Cardiac muscle cell (in vitro differentiated cells and primary cell): Measurements from ENCODE around the gene XYLT1. TPM values are rescaled to one million over a fixed set of nuclear protein-coding genes. Genes with fewer than 3 reads are reported as not detected.
A peak's percentile ranks its signal among the peaks of the same experiment; 100 is the strongest.

Experiments used
- DNase-seq, 2 donors: peaks; one replicate each; pipeline versions ENCODE4 v3.0.0 to v3.0.0-alpha.2; 2010 to 2017; ENCODE audit warnings: low read depth in 1 of 2, low spot score in 1 of 2
- H3K27ac ChIP-seq: fragments of 200-600 bp; sonication (generic); 2 replicates; pipeline ENCODE4 v1.5.1; 2016
- H3K27me3 ChIP-seq: fragments of 200-600 bp; sonication (generic); 2 replicates; pipeline ENCODE4 v1.6.0; 2016; ENCODE audit warnings: control low read depth
- H3K36me3 ChIP-seq: fragments of 200-600 bp; sonication (generic); 2 replicates; pipeline ENCODE4 v1.5.1; 2016; ENCODE audit warnings: control low read depth
- H3K4me1 ChIP-seq: fragments of 200-600 bp; sonication (generic); 2 replicates; pipeline ENCODE4 v1.8.1; 2017; ENCODE audit warnings: low read depth, mild to moderate bottlenecking, mixed run types
- H3K4me3 ChIP-seq: fragments of 200-600 bp; sonication (generic); 2 replicates; pipeline ENCODE4 v1.5.1; 2016; ENCODE audit warnings: mild to moderate bottlenecking
- H3K9me3 ChIP-seq: fragments of 200-600 bp; sonication (generic); 2 replicates; pipeline ENCODE4 v1.5.1; 2017; ENCODE audit warnings: low read depth, mild to moderate bottlenecking, control low read depth
- CTCF ChIP-seq: IDR thresholded peaks from 2 replicates; pipeline ENCODE4 v1.5.1; 2012; ENCODE audit warnings: low read depth, mild to moderate bottlenecking, low read length
- polyA plus RNA-seq: library from polyadenylated mRNA; unstranded; fragments of >200 nt; fragmentation: Nextera tagmentation; extraction: Ambion mirVana; gene quantifications from 2 replicates; pipeline ENCODE4 v1.2.1, GENCODE V29; 2016
- total RNA-seq: library from RNA; depleted of rRNA; stranded (reverse); fragments of >200 nt; gene quantifications from 2 replicates; pipeline ENCODE4 v1.2.3, GENCODE V29; 2016

Gene XYLT1
- total and polyA plus RNA-seq, 2 experiments from 2014 or later: 3.1 to 7.2 TPM

- TF ChIP-seq CTCF: no peak
- Histone ChIP-seq H3K9me3 (no peaks in the 10 kb centered on the region), H3K4me3 (no peak overlapping the region), H3K4me1 (peaks cover 16% of the 10 kb centered on the region), H3K36me3 (no peaks in the 10 kb centered on the region), H3K27me3 (no peaks in the 10 kb centered on the region), H3K27ac (no peak overlapping the region)
- DNase-seq: no peak
Measured at GRCh38 chr16:17302214-17302613, 168.5 kb downstream of the XYLT1 start.

GRCh38 chr16:17301593-17302135 lies 169.1 kb downstream of the XYLT1 start:
- Histone ChIP-seq H3K27ac (no peak overlapping the region), H3K9me3 (no peaks in the 10 kb centered on the region), H3K4me3 (no peak overlapping the region), H3K27me3 (no peaks in the 10 kb centered on the region), H3K36me3 (no peaks in the 10 kb centered on the region), H3K4me1 (peaks cover 16% of the 10 kb centered on the region)
- TF ChIP-seq CTCF: no peak
- no peak for DNase-seq

GRCh38 chr16:17301184-17301583 lies 169.6 kb downstream of the XYLT1 start:
- Histone ChIP-seq H3K9me3 (no peaks in the 10 kb centered on the region), H3K36me3 (no peaks in the 10 kb centered on the region), H3K4me3 (no peak overlapping the region), H3K27me3 (no peaks in the 10 kb centered on the region), H3K4me1 (peaks cover 16% of the 10 kb centered on the region), H3K27ac (no peak overlapping the region)
- no peak for DNase-seq
- no peak for TF ChIP-seq CTCF

GRCh38 chr16:17299790-17300189 lies 171.0 kb downstream of the XYLT1 start:
- Histone ChIP-seq H3K4me1 (peaks cover 16% of the 10 kb centered on the region), H3K27ac (peak overlapping the region; percentile 49)
- peak in 1 of 2 donors; percentile 24 for DNase-seq

GRCh38 chr16:17298238-17298637 lies 172.5 kb downstream of the XYLT1 start:
- TF ChIP-seq CTCF: no peak
- H3K4me3 ChIP-seq: no peak overlapping the region
- no peak overlapping the region for H3K27ac ChIP-seq

More at GRCh38 chr16:17299790-17300189, 171.0 kb downstream of the XYLT1 start:
- no peaks in the 10 kb centered on the region for H3K36me3 ChIP-seq
- TF ChIP-seq CTCF: no peak
- H3K4me3 ChIP-seq: no peak overlapping the region
- no peaks in the 10 kb centered on the region for H3K27me3 ChIP-seq
- H3K9me3 ChIP-seq: no peaks in the 10 kb centered on the region

More at GRCh38 chr16:17298238-17298637, 172.5 kb downstream of the XYLT1 start:
- no peak for DNase-seq
- H3K36me3 ChIP-seq: no peaks in the 10 kb centered on the region
- no peaks in the 10 kb centered on the region for H3K27me3 ChIP-seq
- no peaks in the 10 kb centered on the region for H3K9me3 ChIP-seq
- peaks cover 16% of the 10 kb centered on the region for H3K4me1 ChIP-seq
